GM12878 (cell line): ENCODE measurements around the gene RAB3B. TPM values are rescaled to one million over a fixed set of nuclear protein-coding genes. Genes with fewer than 3 reads are reported as not detected.

ENCODE experiments used
- ETV6 ChIP-seq, 2 experiments: fragments of 450-650 bp in 1 of 2; IDR thresholded peaks in 1 of 2; conservative IDR thresholded peaks in 1 of 2; 2 replicates each; pipeline ENCODE4 v1.6.1; 2014; ENCODE audit warnings: antibody characterized with exemption in 1 of 2, borderline replicate concordance in 1 of 2, low read depth in 1 of 2, mild to moderate bottlenecking in 1 of 2, moderate library complexity in 1 of 2
- JUNB ChIP-seq: IDR thresholded peaks from 2 replicates; pipeline ENCODE4 v1.6.1; 2016; ENCODE audit warnings: antibody characterized with exemption, mild to moderate bottlenecking
- LARP7 ChIP-seq: fragments of 450-650 bp; IDR thresholded peaks from 2 replicates; pipeline ENCODE4 v1.6.1; 2017; ENCODE audit warnings: mild to moderate bottlenecking
- MLLT1 ChIP-seq: fragments of 450-650 bp; IDR thresholded peaks from 2 replicates; pipeline ENCODE4 v1.6.1; 2016; ENCODE audit warnings: mild to moderate bottlenecking
- NFYB ChIP-seq: IDR thresholded peaks from 2 replicates; pipeline ENCODE4 v1.6.1; 2011; ENCODE audit warnings: low read depth, mild to moderate bottlenecking, low read length, improper control_type of control experiment, moderate library complexity; ENCODE audit not compliant: insufficient read depth
- NKRF ChIP-seq: fragments of 450-650 bp; conservative IDR thresholded peaks from 2 replicates; pipeline ENCODE4 v1.6.1; 2017; ENCODE audit warnings: mild to moderate bottlenecking, moderate library complexity
- PAX5 ChIP-seq: IDR thresholded peaks from 2 replicates; pipeline ENCODE4 v1.6.1; 2011; ENCODE audit warnings: low read depth, low read length, borderline replicate concordance
- RAD51 ChIP-seq: fragments of 450-650 bp; IDR thresholded peaks from 2 replicates; pipeline ENCODE4 v1.6.1; 2016; ENCODE audit warnings: moderate library complexity, mild to moderate bottlenecking, inconsistent platforms
- RBBP5 ChIP-seq: fragments of 200-600 bp; sonication (generic); conservative IDR thresholded peaks from 2 replicates; pipeline ENCODE4 v1.6.1; 2016
- REST ChIP-seq: IDR thresholded peaks from 2 replicates; pipeline ENCODE4 v1.6.1; 2012; ENCODE audit warnings: mild to moderate bottlenecking, low read depth, low read length
- SRF ChIP-seq, 2 experiments: IDR thresholded peaks; 2 replicates each; pipeline ENCODE4 v1.6.1; 2011; ENCODE audit warnings: low read depth in 2 of 2, low read length in 2 of 2, mild to moderate bottlenecking in 1 of 2, moderate library complexity in 1 of 2
- TCF3 ChIP-seq: IDR thresholded peaks from 2 replicates; pipeline ENCODE4 v1.6.1; 2012; ENCODE audit warnings: low read depth, mild to moderate bottlenecking, low read length, borderline replicate concordance; ENCODE audit not compliant: insufficient read depth
- USF2 ChIP-seq: IDR thresholded peaks from 2 replicates; pipeline ENCODE4 v1.6.1; 2011; ENCODE audit warnings: low read depth, low read length, improper control_type of control experiment, borderline replicate concordance
- ZNF207 ChIP-seq: fragments of 450-650 bp; IDR thresholded peaks from 2 replicates; pipeline ENCODE4 v1.6.1; 2014; ENCODE audit warnings: antibody characterized with exemption, mild to moderate bottlenecking, borderline replicate concordance
- ZNF687 ChIP-seq: fragments of 450-650 bp; IDR thresholded peaks from 2 replicates; pipeline ENCODE4 v1.6.1; 2017; ENCODE audit warnings: mild to moderate bottlenecking, moderate library complexity
- polyA plus RNA-seq, 11 experiments: library from polyadenylated mRNA; depleted of rRNA in 4 of 11; unstranded in 6 of 11; stranded (reverse) in 5 of 11; fragments of >200 nt; fragmentation: Nextera tagmentation in 4 of 11; fragmentation: Illumina TruSeq in 1 of 11; extraction: Ambion mirVana in 4 of 11; extraction: Trizol in 1 of 11; gene quantifications; 1 replicate in 1 of 11; 2 replicates in 10 of 11; pipeline versions ENCODE4 v1.2.1 to v1.2.3, GENCODE V29; 2011 to 2016; ENCODE audit warnings: inconsistent platforms in 2 of 11, missing spikeins in 2 of 11, low read depth in 1 of 11
- total RNA-seq, 4 experiments: library from RNA; depleted of rRNA in 3 of 4; stranded (reverse); fragments of >200 nt in 3 of 4; fragmentation: Illumina TruSeq in 1 of 4; extraction: Trizol in 1 of 4; gene quantifications; 2 replicates each; pipeline versions ENCODE4 v1.2.1 to v1.2.3, GENCODE V29; 2013 to 2021

RAB3B gene
- total and polyA plus RNA-seq, 10 of the 15 experiments (the other 5 are each of a cell fraction or from before 2014, with no cell fraction given), result 0.05 to 0.32 (median 0.24) TPM

GRCh38 chr1:51952638-51953037 is 37.9 kb downstream of the RAB3B start (continued):
- TF ChIP-seq ZNF687, result no peak
- no peak for TF ChIP-seq JUNB
- TF ChIP-seq MLLT1, result no peak
- TF ChIP-seq NFYB, result no peak
- no peak for TF ChIP-seq TCF3
- no peak for TF ChIP-seq LARP7
- no peak for TF ChIP-seq REST
- no peak for TF ChIP-seq RBBP5
- TF ChIP-seq USF2, result no peak
- no peak for TF ChIP-seq ZNF207
- TF ChIP-seq NKRF, result no peak
- no peak for TF ChIP-seq ETV6 (conservative IDR thresholded peaks at IDR 0.05 in 1 of 2, IDR thresholded peaks at IDR 0.05 in 1 of 2; ENCODE audit: borderline replicate concordance in 1 of 2, low read depth in 1 of 2)
- no peak for TF ChIP-seq PAX5
- TF ChIP-seq RAD51, result no peak
- TF ChIP-seq SRF (IDR thresholded peaks at IDR 0.05; ENCODE audit: low read depth in 2 of 2, low read length in 2 of 2), result no peak
